H1 (cell line): ENCODE results near the gene COL16A1. TPM values are rescaled to one million over a fixed set of nuclear protein-coding genes. Genes with fewer than 3 reads are reported as not detected.

Source experiments
- CTCF ChIA-PET: fragments of 300-600 bp; sonication (Branson Sonifier 250); formaldehyde crosslinking; loops from one replicate; lab custom pipeline; 2021; ENCODE audit not compliant: partially characterized antibody; lab: Charles Lee
- POLR2A ChIA-PET: fragments of 300-600 bp; sonication (Branson Sonifier 250); formaldehyde crosslinking; loops from one replicate; lab custom pipeline; 2021; ENCODE audit warnings: inconsistent platforms; ENCODE audit not compliant: partially characterized antibody; lab: Charles Lee
- DNase-seq, 2 experiments: peaks; one replicate each; pipeline versions ENCODE4 v3.0.0 to v3.0.0-alpha.2; 2010 to 2022; ENCODE audit warnings: low spot score in 2 of 2, low read depth in 1 of 2, mixed read lengths in 1 of 2
- FAIRE-seq: peaks from 2 replicates; lab custom pipeline; 2011; peaks lifted over from hg19 to GRCh38; lab: Jason Lieb, UNC
- H2AFZ ChIP-seq: 2 replicates; pipeline ENCODE4 v1.8.1; 2012; ENCODE audit warnings: low read length, inconsistent platforms
- H2AK5ac ChIP-seq: 2 replicates; pipeline ENCODE4 v1.6.1; 2013; ENCODE audit warnings: low read depth, low read length
- H2BK120ac ChIP-seq: replicated peaks from 2 replicates; pipeline ENCODE3; 2013; ENCODE audit warnings: low read depth, low read length, inconsistent platforms
- H2BK12ac ChIP-seq: 2 replicates; pipeline ENCODE4 v1.6.1; 2013; ENCODE audit warnings: low read depth, low read length
- H2BK15ac ChIP-seq: 2 replicates; pipeline ENCODE4 v1.6.1; 2013; ENCODE audit warnings: low read length
- H2BK20ac ChIP-seq: 2 replicates; pipeline ENCODE4 v1.6.1; 2013; ENCODE audit warnings: low read length
- H2BK5ac ChIP-seq: 2 replicates; pipeline ENCODE4 v1.6.1; 2013; ENCODE audit warnings: low read depth, low read length
- H3K14ac ChIP-seq: 2 replicates; pipeline ENCODE4 v1.6.1; 2013; ENCODE audit warnings: inconsistent platforms; ENCODE audit not compliant: insufficient read length
- H3K18ac ChIP-seq: 2 replicates; pipeline ENCODE4 v1.6.1; 2013; ENCODE audit warnings: low read length; ENCODE audit errors: extremely low read depth
- H3K23ac ChIP-seq: 2 replicates; pipeline ENCODE4 v1.6.1; 2013; ENCODE audit warnings: inconsistent platforms; ENCODE audit not compliant: insufficient read length
- H3K23me2 ChIP-seq: 2 replicates; pipeline ENCODE4 v1.6.1; 2013; ENCODE audit warnings: low read depth, low read length
- H3K27ac ChIP-seq: 2 replicates; pipeline ENCODE4 v1.6.1; 2011; ENCODE audit warnings: low read depth, low read length, inconsistent platforms
- H3K27me3 ChIP-seq, 4 experiments: replicated peaks in 1 of 4; 1 replicate in 1 of 4; 2 replicates in 3 of 4; pipeline versions ENCODE4 v1.6.1 to v1.8.1; 2011 to 2013; ENCODE audit warnings: low read length in 3 of 4, mild to moderate bottlenecking in 3 of 4, inconsistent platforms in 2 of 4, mixed read lengths in 2 of 4, moderate library complexity in 1 of 4; ENCODE audit not compliant: control insufficient read depth in 3 of 4, insufficient read depth in 3 of 4; ENCODE audit errors: extremely low read depth in 1 of 4
- H3K36me3 ChIP-seq, 4 experiments: 2 replicates each; pipeline versions ENCODE4 v1.6.1 to v1.8.1; 2011 to 2013; ENCODE audit warnings: mild to moderate bottlenecking in 4 of 4, low read length in 3 of 4, moderate library complexity in 2 of 4, control low read depth in 1 of 4, inconsistent platforms in 1 of 4; ENCODE audit not compliant: insufficient read depth in 4 of 4, control insufficient read depth in 2 of 4
- H3K4ac ChIP-seq: replicated peaks from 2 replicates; pipeline ENCODE3; 2013; ENCODE audit warnings: low read length, low read depth, mixed read lengths, inconsistent platforms; ENCODE audit not compliant: insufficient read length
- H3K4me1 ChIP-seq, 4 experiments: replicated peaks in 1 of 4; 1 replicate in 1 of 4; 2 replicates in 3 of 4; pipeline versions ENCODE4 v1.6.1 to v1.8.1; 2011 to 2013; ENCODE audit warnings: low read length in 3 of 4, inconsistent platforms in 2 of 4, mixed read lengths in 1 of 4; ENCODE audit not compliant: insufficient read depth in 4 of 4, control insufficient read depth in 3 of 4
- H3K4me2 ChIP-seq, 2 experiments: 2 replicates each; pipeline versions ENCODE4 v1.6.1 to v1.8.1; 2011 to 2013; ENCODE audit warnings: low read depth in 2 of 2, low read length in 2 of 2, control low read depth in 1 of 2, inconsistent platforms in 1 of 2, mild to moderate bottlenecking in 1 of 2; ENCODE audit not compliant: insufficient read depth in 1 of 2
- H3K4me3 ChIP-seq, 4 experiments: fragments of 200-600, 300-600 bp in 1 of 4; sonication (generic), shearing (Covaris generic), sonication (Bioruptor Twin) in 1 of 4; 2 replicates each; pipeline versions ENCODE4 v1.5.1 to v1.8.1; 2011 to 2016; ENCODE audit warnings: low read length in 4 of 4, low read depth in 3 of 4, control low read depth in 2 of 4, inconsistent platforms in 2 of 4, mild to moderate bottlenecking in 2 of 4, mixed read lengths in 1 of 4, moderate library complexity in 1 of 4; ENCODE audit not compliant: insufficient read depth in 2 of 4; ENCODE audit errors: extremely low read depth in 1 of 4
- H3K56ac ChIP-seq: replicated peaks from 2 replicates; pipeline ENCODE3; 2013; ENCODE audit warnings: low read depth, mild to moderate bottlenecking, mixed read lengths, low read length, inconsistent platforms; ENCODE audit not compliant: insufficient read length
- H3K79me1 ChIP-seq: 2 replicates; pipeline ENCODE4 v1.6.1; 2013; ENCODE audit warnings: low read depth, low read length, control low read depth
- H3K79me2 ChIP-seq, 2 experiments: 2 replicates each; pipeline versions ENCODE4 v1.6.1 to v1.8.1; 2012 to 2013; ENCODE audit warnings: low read length in 2 of 2, mild to moderate bottlenecking in 2 of 2, inconsistent platforms in 1 of 2; ENCODE audit not compliant: insufficient read depth in 2 of 2, control insufficient read depth in 1 of 2
- H3K9ac ChIP-seq, 4 experiments: replicated peaks in 1 of 4; 1 replicate in 1 of 4; 2 replicates in 3 of 4; pipeline versions ENCODE4 v1.6.1 to v1.8.1; 2011 to 2013; ENCODE audit warnings: low read depth in 3 of 4, low read length in 3 of 4, control low read depth in 2 of 4, mild to moderate bottlenecking in 2 of 4, moderate library complexity in 2 of 4, inconsistent platforms in 1 of 4; ENCODE audit errors: extremely low read depth in 1 of 4
- H3K9me3 ChIP-seq, 2 experiments: 2 replicates each; pipeline versions ENCODE4 v1.6.1 to v1.8.1; 2012 to 2013; ENCODE audit warnings: mild to moderate bottlenecking in 2 of 2, moderate library complexity in 2 of 2, control low read depth in 1 of 2, inconsistent platforms in 1 of 2, low read depth in 1 of 2, low read length in 1 of 2, mixed read lengths in 1 of 2; ENCODE audit not compliant: insufficient read depth in 2 of 2
- H4K20me1 ChIP-seq, 2 experiments: replicated peaks in 1 of 2; 2 replicates each; pipeline versions ENCODE3 to v1.8.1; 2011 to 2013; ENCODE audit warnings: inconsistent platforms in 2 of 2, low read length in 2 of 2, mild to moderate bottlenecking in 1 of 2; ENCODE audit not compliant: insufficient read depth in 2 of 2, control insufficient read depth in 1 of 2
- H4K5ac ChIP-seq: 2 replicates; pipeline ENCODE4 v1.6.1; 2013; ENCODE audit warnings: low read length, low read depth, mixed read lengths, inconsistent platforms; ENCODE audit not compliant: insufficient read length
- H4K8ac ChIP-seq: 2 replicates; pipeline ENCODE4 v1.8.0; 2013; ENCODE audit warnings: mild to moderate bottlenecking, moderate library complexity, low read length, inconsistent platforms; ENCODE audit not compliant: insufficient read depth; ENCODE audit errors: extremely low read depth
- H4K91ac ChIP-seq: replicated peaks from 2 replicates; pipeline ENCODE3; 2013; ENCODE audit warnings: low read length, mixed read lengths, inconsistent platforms; ENCODE audit not compliant: insufficient read length
- ASH2L ChIP-seq: fragments of 200-600, 300-600 bp; sonication (generic); IDR thresholded peaks from one replicate; pipeline ENCODE4 v1.7.1; 2017; ENCODE audit warnings: low read length
- BACH1 ChIP-seq: IDR thresholded peaks from 2 replicates; pipeline ENCODE4 v1.6.1; 2012; ENCODE audit warnings: low read length, improper control_type of control experiment
- BRCA1 ChIP-seq: IDR thresholded peaks from 2 replicates; pipeline ENCODE4 v1.6.1; 2012; ENCODE audit warnings: low read depth, low read length, improper control_type of control experiment
- CBX5 ChIP-seq: fragments of 300-800, 300-1000 bp; sonication (generic); IDR thresholded peaks from 2 replicates; pipeline ENCODE4 v1.7.1; 2016; ENCODE audit warnings: antibody characterized with exemption, low read length, low read depth
- CBX8 ChIP-seq: fragments of 300-800, 300-1000 bp; sonication (generic); IDR thresholded peaks from 2 replicates; pipeline ENCODE4 v1.7.1; 2016; ENCODE audit warnings: low read depth, low read length, borderline replicate concordance
- CHD2 ChIP-seq: IDR thresholded peaks from 2 replicates; pipeline ENCODE4 v1.6.1; 2012; ENCODE audit warnings: low read length, improper control_type of control experiment
- JUN ChIP-seq: IDR thresholded peaks from 2 replicates; pipeline ENCODE4 v1.6.1; 2011; ENCODE audit warnings: low read depth, mild to moderate bottlenecking, improper control_type of control experiment, low read length
- POLR2AphosphoS5 ChIP-seq: IDR thresholded peaks from 2 replicates; pipeline ENCODE4 v1.6.1; 2011; ENCODE audit warnings: low read depth, low read length
- SAP30 ChIP-seq: fragments of 300-600 bp; sonication (generic); IDR thresholded peaks from 2 replicates; pipeline ENCODE4 v1.7.1; 2012; ENCODE audit warnings: low read length, moderate library complexity, mild to moderate bottlenecking, inconsistent platforms; ENCODE audit not compliant: insufficient read depth, insufficient replicate concordance
- SIRT6 ChIP-seq: IDR thresholded peaks from one replicate; pipeline ENCODE4 v1.7.1; 2012; ENCODE audit warnings: low read length, inconsistent platforms
- SUZ12 ChIP-seq: fragments of 200-600 bp; sonication (generic); IDR thresholded peaks from 2 replicates; pipeline ENCODE4 v1.6.1; 2012; ENCODE audit warnings: mild to moderate bottlenecking, inconsistent platforms, low read length, moderate library complexity, mixed read lengths
- TCF12 ChIP-seq: IDR thresholded peaks from 2 replicates; pipeline ENCODE4 v1.6.1; 2011; ENCODE audit warnings: low read depth, mild to moderate bottlenecking, low read length
- WGBS, 2 experiments: shearing (Covaris generic) in 1 of 2; methylation state at CpG; one replicate each; pipeline versions ENCODE4 v1.1.6 to v1.1.7; 2013 to 2015; ENCODE audit warnings: low lambda C conversion rate in 2 of 2, mixed read lengths in 2 of 2, inconsistent platforms in 1 of 2, low coverage in 1 of 2, missing lambda C conversion rate in 1 of 2; ENCODE audit not compliant: insufficient replicate concordance in 2 of 2, insufficient coverage in 1 of 2, insufficient read length in 1 of 2; ENCODE audit errors: extremely low coverage in 1 of 2, missing lambda C conversion rate in 1 of 2; 5-methylcytosine and 5-hydroxymethylcytosine counted together
- polyA plus RNA-seq, 7 experiments: library from polyadenylated mRNA; depleted of rRNA in 3 of 7; stranded (reverse) in 5 of 7; unstranded in 2 of 7; fragments of >200 nt in 5 of 7; fragments of 200-250 nt in 2 of 7; gene quantifications; 1 replicate in 5 of 7; 2 replicates in 1 of 7; 4 replicates in 1 of 7; pipeline versions ENCODE4 v1.2.1 to v1.2.3, GENCODE V29; 2011 to 2013; ENCODE audit warnings: missing spikeins in 2 of 7, mixed read lengths in 2 of 7
- total RNA-seq: library from RNA; stranded (reverse); fragmentation: NEBNext Ultra II Directional; extraction: Animal tissue kit (Norgen Biotek cat#: 25700); gene quantifications from 2 replicates; pipeline ENCODE4 v1.2.1, GENCODE V29; 2021
- TF ChIP-seq, protein P1 (sequence below): IDR thresholded peaks from 2 replicates; pipeline ENCODE4 v1.6.1; 2012; ENCODE audit warnings: inconsistent platforms
- TF ChIP-seq, protein P2 (sequence below): IDR thresholded peaks from 2 replicates; pipeline ENCODE4 v1.6.1; 2012; ENCODE audit warnings: inconsistent platforms

COL16A1 gene
- total and polyA plus RNA-seq, 2 of the 8 experiments (the other 6 are each of a cell fraction or from before 2014, with no cell fraction given) = 2.0 to 10.5 TPM

- no peak overlapping the region for H2BK120ac ChIP-seq
- H3K79me2 ChIP-seq = no peaks in the 10 kb centered on the region
- no peak overlapping the region for H3K4ac ChIP-seq
- H3K18ac ChIP-seq = no peak overlapping the region
- no peak for FAIRE-seq
- no peak overlapping the region for H3K9ac ChIP-seq
- H4K91ac ChIP-seq = no peak overlapping the region
- no peaks in the 10 kb centered on the region for H4K20me1 ChIP-seq
- no peaks in the 10 kb centered on the region for H3K36me3 ChIP-seq
- H2BK5ac ChIP-seq = no peak overlapping the region
- no peak overlapping the region for H4K8ac ChIP-seq
- POLR2A ChIA-PET = interaction anchor here (0.9 kb wide), 1 partner anchor 74 kb away, joined by 3 read pairs; no protein-coding TSS in a partner anchor
- no peak for DNase-seq
- no peak overlapping the region for H4K5ac ChIP-seq
- no peaks in the 10 kb centered on the region for H3K9me3 ChIP-seq
- no peaks in the 10 kb centered on the region for H3K27me3 ChIP-seq
- no peak overlapping the region for H3K14ac ChIP-seq
- H2BK20ac ChIP-seq = no peak overlapping the region
- H3K4me3 ChIP-seq = no peak overlapping the region
- H3K23me2 ChIP-seq = no peaks in the 10 kb centered on the region
- no peak overlapping the region for H3K23ac ChIP-seq
- no peak overlapping the region for H3K56ac ChIP-seq
- H3K4me1 ChIP-seq = peaks cover 0 to 10% (median 8%) of the 10 kb centered on the region in 4 experiments; a peak in 5 of 7 replicates
- 88% methylated on average over 8 of the region's 8 CpGs; no CpG with 5 or more reads in 1 of the 2 experiments for WGBS, 2 experiments
- no peak overlapping the region for H2AK5ac ChIP-seq
- no peak overlapping the region for H2BK12ac ChIP-seq
- no peak overlapping the region for H2BK15ac ChIP-seq
- CTCF ChIA-PET = interaction anchor here (0.5 to 24.1 kb wide), 8 partner anchors 5 to 881 kb away, joined by 3 to 370 read pairs (median 4); no protein-coding TSS in a partner anchor
- no peak overlapping the region for H3K4me2 ChIP-seq
- H3K27ac ChIP-seq = no peak overlapping the region
- no peak overlapping the region for H2AFZ ChIP-seq
- no peaks in the 10 kb centered on the region for H3K79me1 ChIP-seq
- TF ChIP-seq CBX5 = no peak
- no peak for TF ChIP-seq BRCA1
- no peak for TF ChIP-seq POLR2AphosphoS5
- no peak for TF ChIP-seq JUN
- TF ChIP-seq CHD2 = no peak
- TF ChIP-seq TCF12 = no peak
- TF ChIP-seq, protein P1, sequence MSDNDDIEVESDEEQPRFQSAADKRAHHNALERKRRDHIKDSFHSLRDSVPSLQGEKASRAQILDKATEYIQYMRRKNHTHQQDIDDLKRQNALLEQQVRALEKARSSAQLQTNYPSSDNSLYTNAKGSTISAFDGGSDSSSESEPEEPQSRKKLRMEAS = no peak
- no peak for TF ChIP-seq ASH2L
- no peak for TF ChIP-seq SUZ12
- TF ChIP-seq CBX8 = no peak
- no peak for TF ChIP-seq SIRT6
- TF ChIP-seq, protein P2, sequence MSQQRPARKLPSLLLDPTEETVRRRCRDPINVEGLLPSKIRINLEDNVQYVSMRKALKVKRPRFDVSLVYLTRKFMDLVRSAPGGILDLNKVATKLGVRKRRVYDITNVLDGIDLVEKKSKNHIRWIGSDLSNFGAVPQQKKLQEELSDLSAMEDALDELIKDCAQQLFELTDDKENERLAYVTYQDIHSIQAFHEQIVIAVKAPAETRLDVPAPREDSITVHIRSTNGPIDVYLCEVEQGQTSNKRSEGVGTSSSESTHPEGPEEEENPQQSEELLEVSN = no peak
- no peak for TF ChIP-seq BACH1
- TF ChIP-seq SAP30 = no peak
Observed at GRCh38 chr1:31671561-31672201, 32.1 kb downstream of the COL16A1 start.
